PC-9 (cell line): Measurements from ENCODE around the gene CSF1R.

Experiments
- CTCF ChIP-seq: fragments of 200-600 bp; sonication (generic); conservative IDR thresholded peaks from 2 replicates; pipeline ENCODE4 v1.6.1; 2017; ENCODE audit warnings: mixed run types, antibody characterized with exemption, mild to moderate bottlenecking, moderate library complexity
- EZH2 ChIP-seq: fragments of 200-600 bp; sonication (generic); IDR thresholded peaks from 2 replicates; pipeline ENCODE4 v1.8.0; 2017; ENCODE audit warnings: antibody characterized with exemption, low read depth

DNA sequence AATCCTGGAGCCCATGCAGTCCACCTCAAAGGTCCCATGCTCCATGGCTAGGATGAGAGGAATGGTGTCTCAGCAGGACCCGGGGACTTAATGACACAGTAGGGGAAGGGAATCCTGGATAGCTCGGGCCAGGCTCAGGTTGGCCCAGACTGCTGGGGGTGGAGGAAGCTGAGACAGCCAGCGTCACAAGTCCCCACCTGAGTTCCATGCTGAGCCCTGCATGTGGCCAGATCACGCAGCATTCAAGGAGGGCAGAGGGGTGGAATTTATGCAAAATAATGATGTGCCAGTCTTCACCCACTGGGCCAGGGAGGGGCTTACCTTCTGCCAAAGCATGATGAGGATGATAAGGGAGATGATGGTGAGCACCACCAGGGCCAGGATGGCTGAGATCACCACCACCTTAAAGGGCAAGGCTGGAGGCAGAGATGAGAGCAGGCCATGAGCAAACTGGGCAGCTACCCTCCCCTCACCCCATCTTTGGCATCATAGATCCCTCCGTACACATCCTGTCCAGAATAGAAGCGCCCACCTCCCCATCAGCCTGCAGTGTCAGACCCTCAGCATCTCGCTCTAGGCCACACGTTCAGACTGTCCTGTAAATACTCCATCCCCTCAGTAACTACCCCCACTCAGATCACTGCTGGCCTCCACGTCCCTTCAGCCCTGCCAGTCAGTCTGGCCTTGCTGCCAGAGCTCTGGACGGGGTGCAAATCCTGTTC is 40.0 kb upstream of the CSF1R start:
- TF ChIP-seq CTCF (no peak), EZH2 (no peak)
